HG03139 (cell line): ENCODE data around the gene POLR1C.
"Not testable (repeated sequence)": the region's sequence is repeated elsewhere in the genome, so short reads cannot be mapped to it uniquely, and the experiment has no call there.

ENCODE experiments used
- ATAC-seq: cut with Tn5 transposase; IDR thresholded peaks from one replicate; pipeline ENCODE4 v1.9.1; 2021; ENCODE audit not compliant: unreplicated experiment

Gene POLR1C

DNA sequence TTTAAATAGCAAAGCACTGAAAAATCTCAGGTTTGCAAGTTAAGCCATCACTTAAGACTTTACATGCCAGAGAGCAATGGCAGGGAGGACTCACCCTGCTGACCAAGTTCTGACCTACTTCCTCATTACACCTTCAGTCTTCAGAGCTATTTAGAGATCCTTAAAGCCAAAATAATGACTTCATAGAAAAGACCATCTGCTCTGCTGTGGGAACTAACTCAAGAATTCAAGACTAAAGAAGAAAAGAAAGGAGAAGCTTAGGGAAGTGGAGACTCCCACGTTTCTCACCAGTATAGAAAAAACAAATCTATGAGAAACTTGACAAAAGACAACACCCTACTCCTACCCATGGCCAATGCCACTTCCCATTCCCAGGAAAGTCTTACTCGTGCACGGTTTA, 30.3 kb downstream of the POLR1C start:
- ATAC-seq: no peak

DNA sequence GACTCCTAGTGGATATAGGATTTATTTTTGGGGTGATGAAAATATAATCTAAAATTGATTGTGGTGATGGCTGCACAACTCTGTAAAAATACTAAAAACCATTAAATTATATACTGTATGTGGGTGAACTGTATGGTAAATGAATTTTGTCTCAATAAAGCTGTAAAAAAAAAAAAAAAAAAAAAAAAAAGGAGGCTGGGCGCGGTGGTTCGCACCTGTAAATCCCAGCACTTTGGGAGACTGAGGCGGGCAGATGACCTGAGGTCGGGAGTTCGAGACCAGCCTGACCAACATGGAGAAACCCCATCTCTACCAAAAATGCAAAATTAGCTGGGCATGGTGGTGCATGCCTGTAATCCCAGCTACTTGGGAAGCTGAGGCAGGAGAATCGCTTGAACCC, 40.7 kb downstream of the POLR1C start:
- ATAC-seq: not testable (repeated sequence)

DNA sequence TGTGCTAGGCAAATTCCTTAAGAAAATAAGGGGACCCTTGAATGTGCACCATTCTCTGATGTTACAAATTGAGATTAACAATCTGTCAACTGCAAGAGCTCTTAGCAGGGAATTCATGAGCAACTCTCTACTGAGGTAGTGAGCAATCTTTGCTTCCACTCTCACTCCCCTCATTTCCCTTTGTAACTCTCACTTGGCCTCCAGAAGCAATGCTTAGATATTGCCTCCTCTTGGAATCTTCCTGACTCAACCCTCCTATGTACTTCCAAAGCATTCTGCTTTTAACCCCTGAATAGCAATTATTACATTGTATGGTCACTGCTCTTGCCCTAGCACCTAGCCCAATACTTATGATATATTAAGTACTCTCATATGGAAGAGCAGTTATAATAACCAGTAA, 42.4 kb downstream of the POLR1C start:
- no peak for ATAC-seq

DNA sequence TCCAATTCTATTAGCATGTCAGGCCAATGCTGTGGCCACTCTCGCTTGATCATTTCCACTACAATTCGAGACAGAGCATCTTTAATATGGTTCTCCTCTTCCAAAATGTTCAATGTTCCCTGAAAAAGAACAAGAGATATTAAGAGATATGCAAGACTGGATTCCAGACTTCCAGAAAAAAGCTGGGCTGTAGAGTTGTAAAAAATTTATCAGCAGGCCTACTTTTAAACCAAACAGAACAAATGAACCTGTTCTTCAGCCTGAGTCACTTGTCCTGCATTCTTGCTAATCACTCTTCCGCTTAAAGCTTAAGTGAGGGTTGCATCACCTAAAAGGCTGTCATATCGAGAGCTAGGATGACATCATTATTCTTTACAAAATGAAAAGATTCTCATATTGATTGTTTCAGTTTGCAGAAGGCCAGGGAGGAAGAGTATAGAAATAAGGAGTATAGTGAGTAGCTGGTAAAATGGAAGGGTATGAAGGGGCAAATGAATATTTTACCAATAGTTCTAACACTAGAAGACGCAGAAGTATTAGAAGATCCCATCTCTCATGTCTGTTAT, 54.1 kb downstream of the POLR1C start:
- no peak for ATAC-seq
